GM12864 (cell line): Measurements from ENCODE around the gene SH3RF1.

Source experiments
- DNase-seq: peaks from one replicate; pipeline ENCODE4 v3.0.0-alpha.2; 2011; ENCODE audit warnings: low read depth
- H3K4me3 ChIP-seq: 2 replicates; pipeline ENCODE4 v1.5.1; 2011; ENCODE audit warnings: mild to moderate bottlenecking, low read depth, low read length, control low read depth
- TF ChIP-seq, protein P1 (sequence below): IDR thresholded peaks from 2 replicates; pipeline ENCODE4 v1.5.1; 2011; ENCODE audit warnings: low read depth, mild to moderate bottlenecking, moderate library complexity, low read length, control low read depth, inconsistent platforms; ENCODE audit errors: missing control alignments

The SH3RF1 gene

GRCh38 chr4:169256856-169257761 lies 13.6 kb downstream of the SH3RF1 start:
- H3K4me3 ChIP-seq, result no peak overlapping the region
- TF ChIP-seq, protein P1, sequence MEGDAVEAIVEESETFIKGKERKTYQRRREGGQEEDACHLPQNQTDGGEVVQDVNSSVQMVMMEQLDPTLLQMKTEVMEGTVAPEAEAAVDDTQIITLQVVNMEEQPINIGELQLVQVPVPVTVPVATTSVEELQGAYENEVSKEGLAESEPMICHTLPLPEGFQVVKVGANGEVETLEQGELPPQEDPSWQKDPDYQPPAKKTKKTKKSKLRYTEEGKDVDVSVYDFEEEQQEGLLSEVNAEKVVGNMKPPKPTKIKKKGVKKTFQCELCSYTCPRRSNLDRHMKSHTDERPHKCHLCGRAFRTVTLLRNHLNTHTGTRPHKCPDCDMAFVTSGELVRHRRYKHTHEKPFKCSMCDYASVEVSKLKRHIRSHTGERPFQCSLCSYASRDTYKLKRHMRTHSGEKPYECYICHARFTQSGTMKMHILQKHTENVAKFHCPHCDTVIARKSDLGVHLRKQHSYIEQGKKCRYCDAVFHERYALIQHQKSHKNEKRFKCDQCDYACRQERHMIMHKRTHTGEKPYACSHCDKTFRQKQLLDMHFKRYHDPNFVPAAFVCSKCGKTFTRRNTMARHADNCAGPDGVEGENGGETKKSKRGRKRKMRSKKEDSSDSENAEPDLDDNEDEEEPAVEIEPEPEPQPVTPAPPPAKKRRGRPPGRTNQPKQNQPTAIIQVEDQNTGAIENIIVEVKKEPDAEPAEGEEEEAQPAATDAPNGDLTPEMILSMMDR, result no peak
- DNase-seq, result no peak

DNA sequence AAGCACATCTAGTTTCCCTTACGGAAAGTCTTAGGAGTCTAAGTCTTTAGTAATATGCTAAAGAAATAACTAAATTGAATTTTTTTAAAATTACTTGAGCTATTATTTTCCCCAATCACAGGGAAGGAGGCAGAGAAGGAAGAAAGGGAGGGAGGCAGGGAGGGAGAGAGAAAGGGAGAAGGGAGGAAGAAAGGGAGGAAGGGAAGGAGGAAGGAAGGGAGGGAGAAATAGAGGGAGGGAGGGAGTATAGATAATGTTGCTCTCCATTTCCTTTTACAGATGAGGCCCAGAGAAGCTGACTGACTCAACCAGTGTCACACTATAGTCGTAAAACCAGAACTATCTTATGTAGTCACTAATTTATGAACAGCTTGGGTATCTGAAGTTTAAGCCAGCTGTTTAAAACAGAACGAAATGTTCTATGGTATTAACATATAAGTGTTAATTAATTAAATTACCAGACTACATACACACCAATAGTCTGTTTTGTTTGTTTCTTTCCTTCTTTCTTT lies 14.6 kb downstream of the SH3RF1 start:
- H3K4me3 ChIP-seq, result no peak overlapping the region
- TF ChIP-seq, protein P1, result no peak
- no peak for DNase-seq

DNA sequence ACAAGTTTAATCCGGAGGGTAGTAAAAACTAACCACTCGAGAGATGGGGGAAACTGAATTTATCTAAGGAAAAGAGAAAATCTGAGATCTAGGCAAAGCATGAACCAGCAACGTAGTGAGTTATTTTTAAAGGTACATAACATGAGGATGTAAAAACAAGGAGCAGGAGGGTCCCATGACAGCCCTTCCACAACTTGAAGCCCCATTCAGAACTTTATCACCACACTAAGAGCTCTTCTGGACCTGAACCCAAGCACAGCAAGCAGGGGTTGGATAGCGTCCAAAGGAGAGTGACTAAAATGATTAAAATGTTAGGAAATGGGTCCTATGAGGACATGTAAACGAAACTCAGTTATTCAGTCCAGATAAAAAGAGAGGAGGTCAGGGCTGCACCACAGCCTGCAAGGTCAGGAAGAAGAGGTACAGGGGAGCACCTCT lies 16.2 kb downstream of the SH3RF1 start:
- TF ChIP-seq, protein P1, result no peak
- no peak overlapping the region for H3K4me3 ChIP-seq
- no peak for DNase-seq

DNA sequence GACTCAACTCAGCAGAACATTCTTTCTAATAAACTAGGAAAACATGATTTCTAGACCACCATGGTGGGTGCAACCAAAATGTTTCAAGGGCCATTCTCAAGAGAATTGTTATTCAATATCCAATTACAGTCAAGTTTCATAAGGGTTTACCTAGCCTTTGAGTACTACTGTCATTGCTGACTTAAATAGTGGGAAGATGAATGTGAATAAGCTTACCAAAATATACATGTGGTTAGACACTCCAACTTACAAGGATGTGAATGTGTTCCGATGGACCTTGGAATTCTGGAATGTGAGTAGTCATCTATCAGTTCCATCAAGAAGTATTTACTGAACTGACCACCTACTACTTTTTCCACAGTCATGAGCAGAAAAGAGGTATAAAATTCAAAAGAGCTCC lies 16.9 kb downstream of the SH3RF1 start:
- TF ChIP-seq, protein P1, result no peak
- DNase-seq, result no peak
- no peak overlapping the region for H3K4me3 ChIP-seq

GRCh38 chr4:169253113-169253671 lies 17.6 kb downstream of the SH3RF1 start:
- no peak overlapping the region for H3K4me3 ChIP-seq
- TF ChIP-seq, protein P1, result no peak
- DNase-seq, result no peak

- TF ChIP-seq, protein P1, result no peak
Observed at GRCh38 chr4:169252339-169253112, 18.2 kb downstream of the SH3RF1 start.

More at GRCh38 chr4:169252339-169253112, 18.2 kb downstream of the SH3RF1 start:
- DNase-seq, result no peak
- H3K4me3 ChIP-seq, result no peak overlapping the region
